Keratinocyte (primary cell): ENCODE data around the gene FDXR. TPM values are rescaled to one million over a fixed set of nuclear protein-coding genes. Genes with fewer than 3 reads are reported as not detected.

ENCODE experiments used
- DNase-seq: peaks from one replicate; pipeline ENCODE4 v3.0.0-alpha.2; 2011; ENCODE audit warnings: low read depth, missing footprints, low spot score
- FAIRE-seq: peaks from 2 replicates; lab custom pipeline; 2011; peaks lifted over from hg19 to GRCh38; lab: Jason Lieb, UNC
- H2AFZ ChIP-seq: 2 replicates; pipeline ENCODE4 v1.6.0; 2012; ENCODE audit warnings: low read length, control low read depth, inconsistent platforms; ENCODE audit not compliant: control insufficient read depth
- H3K27ac ChIP-seq: 2 replicates; pipeline ENCODE4 v1.5.1; 2011; ENCODE audit warnings: low read length; ENCODE audit not compliant: control insufficient read depth, insufficient read depth
- H3K27me3 ChIP-seq: 3 replicates; pipeline ENCODE4 v1.6.0; 2011; ENCODE audit warnings: low read length; ENCODE audit not compliant: control insufficient read depth, insufficient read depth; ENCODE audit errors: extremely low read depth
- H3K36me3 ChIP-seq, 2 experiments: 2 replicates in 1 of 2; 3 replicates in 1 of 2; pipeline ENCODE4 v1.5.1; 2011; ENCODE audit warnings: low read length in 2 of 2, mild to moderate bottlenecking in 1 of 2; ENCODE audit not compliant: control insufficient read depth in 2 of 2, insufficient read depth in 2 of 2; ENCODE audit errors: extremely low read depth in 1 of 2
- H3K4me1 ChIP-seq: 3 replicates; pipeline ENCODE4 v1.5.1; 2011; ENCODE audit warnings: low read length; ENCODE audit not compliant: control insufficient read depth, insufficient read depth; ENCODE audit errors: extremely low read depth
- H3K4me2 ChIP-seq: 3 replicates; pipeline ENCODE4 v1.6.0; 2011; ENCODE audit warnings: low read depth, low read length; ENCODE audit not compliant: control insufficient read depth, insufficient read depth; ENCODE audit errors: extremely low read depth
- H3K4me3 ChIP-seq, 3 experiments: fragments of 200-600 bp in 1 of 3; sonication (generic) in 1 of 3; 2 replicates in 2 of 3; 3 replicates in 1 of 3; pipeline ENCODE4 v1.5.1; 2011 to 2016; ENCODE audit warnings: low read length in 3 of 3, mild to moderate bottlenecking in 3 of 3, control low read depth in 2 of 3, inconsistent platforms in 1 of 3, low read depth in 1 of 3, mixed read lengths in 1 of 3, mixed run types in 1 of 3, moderate library complexity in 1 of 3; ENCODE audit not compliant: control insufficient read depth in 2 of 3, insufficient read depth in 2 of 3; ENCODE audit errors: extremely low read depth in 1 of 3
- H3K79me2 ChIP-seq: 2 replicates; pipeline ENCODE4 v1.6.0; 2012; ENCODE audit warnings: low read length; ENCODE audit not compliant: control insufficient read depth, insufficient read depth
- H3K9ac ChIP-seq: 3 replicates; pipeline ENCODE4 v1.6.0; 2011; ENCODE audit warnings: low read length; ENCODE audit not compliant: control insufficient read depth, insufficient read depth; ENCODE audit errors: extremely low read depth
- H3K9me1 ChIP-seq: 3 replicates; pipeline ENCODE4 v1.6.0; 2011; ENCODE audit warnings: low read length; ENCODE audit not compliant: control insufficient read depth, insufficient read depth; ENCODE audit errors: extremely low read depth
- H3K9me3 ChIP-seq: 2 replicates; pipeline ENCODE4 v1.5.1; 2012; ENCODE audit warnings: low read depth, low read length; ENCODE audit not compliant: control insufficient read depth
- H4K20me1 ChIP-seq: 3 replicates; pipeline ENCODE4 v1.6.0; 2011; ENCODE audit warnings: low read length; ENCODE audit not compliant: control insufficient read depth, insufficient read depth; ENCODE audit errors: extremely low read depth
- EZH2 ChIP-seq: IDR thresholded peaks from one replicate; pipeline ENCODE4 v1.6.1; 2012; ENCODE audit warnings: inconsistent platforms, mild to moderate bottlenecking, low read length, moderate library complexity
- dilution Hi-C: fragments of 300-500 bp; cut with MboI; formaldehyde crosslinking; loops from one replicate; pipeline ENCODE4 v1.7.0; 2020; ENCODE audit warnings: low sequenced_read_pairs; ENCODE audit not compliant: extremely low pct_ligation_motif_present
- polyA plus RNA-seq, 5 experiments: library from polyadenylated mRNA; depleted of rRNA in 3 of 5; stranded (reverse) in 3 of 5; stranded (forward) in 1 of 5; unstranded in 1 of 5; fragments of >200 nt; gene quantifications; 1 replicate in 1 of 5; 2 replicates in 3 of 5; 3 replicates in 1 of 5; pipeline versions ENCODE4 v1.2.1 to v1.2.3, GENCODE V29; 2011 to 2012; ENCODE audit warnings: missing spikeins in 2 of 5, low read depth in 1 of 5, low replicate concordance in 1 of 5
- TF ChIP-seq, protein P1 (sequence below), 3 experiments: IDR thresholded peaks in 1 of 3; conservative IDR thresholded peaks in 1 of 3; optimal IDR thresholded peaks in 1 of 3; 2 replicates in 2 of 3; 3 replicates in 1 of 3; pipeline versions ENCODE3 to v1.5.1; 2011; ENCODE audit warnings: low read length in 3 of 3, mild to moderate bottlenecking in 3 of 3, moderate library complexity in 2 of 3, control low read depth in 1 of 3, inconsistent platforms in 1 of 3; ENCODE audit not compliant: insufficient read depth in 2 of 3; ENCODE audit errors: extremely low read depth in 1 of 3

The FDXR gene
- polyA plus RNA-seq, 1 donor (not counting 4 experiments of a cell fraction or from before 2014, with no cell fraction given): 12.0 TPM

- no peaks in the 10 kb centered on the region for H3K9me1 ChIP-seq
- H3K4me3 ChIP-seq: no peak overlapping the region
- H3K27ac ChIP-seq: no peak overlapping the region
- no peak for DNase-seq
- TF ChIP-seq EZH2: no peak
- TF ChIP-seq, protein P1, sequence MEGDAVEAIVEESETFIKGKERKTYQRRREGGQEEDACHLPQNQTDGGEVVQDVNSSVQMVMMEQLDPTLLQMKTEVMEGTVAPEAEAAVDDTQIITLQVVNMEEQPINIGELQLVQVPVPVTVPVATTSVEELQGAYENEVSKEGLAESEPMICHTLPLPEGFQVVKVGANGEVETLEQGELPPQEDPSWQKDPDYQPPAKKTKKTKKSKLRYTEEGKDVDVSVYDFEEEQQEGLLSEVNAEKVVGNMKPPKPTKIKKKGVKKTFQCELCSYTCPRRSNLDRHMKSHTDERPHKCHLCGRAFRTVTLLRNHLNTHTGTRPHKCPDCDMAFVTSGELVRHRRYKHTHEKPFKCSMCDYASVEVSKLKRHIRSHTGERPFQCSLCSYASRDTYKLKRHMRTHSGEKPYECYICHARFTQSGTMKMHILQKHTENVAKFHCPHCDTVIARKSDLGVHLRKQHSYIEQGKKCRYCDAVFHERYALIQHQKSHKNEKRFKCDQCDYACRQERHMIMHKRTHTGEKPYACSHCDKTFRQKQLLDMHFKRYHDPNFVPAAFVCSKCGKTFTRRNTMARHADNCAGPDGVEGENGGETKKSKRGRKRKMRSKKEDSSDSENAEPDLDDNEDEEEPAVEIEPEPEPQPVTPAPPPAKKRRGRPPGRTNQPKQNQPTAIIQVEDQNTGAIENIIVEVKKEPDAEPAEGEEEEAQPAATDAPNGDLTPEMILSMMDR (optimal IDR thresholded peaks at IDR 0.05 in 1 of 3, IDR thresholded peaks at IDR 0.05 in 1 of 3, conservative IDR thresholded peaks at IDR 0.05 in 1 of 3; ENCODE audit: extremely low read depth in 1 of 3, insufficient read depth in 2 of 3, low read length in 3 of 3): no peak
- peaks cover 4 to 16% of the 10 kb centered on the region in 2 experiments for H3K36me3 ChIP-seq
- H3K9me3 ChIP-seq: no peaks in the 10 kb centered on the region
- no peak overlapping the region for H3K9ac ChIP-seq
- dilution Hi-C loops: no loop called here
- no peaks in the 10 kb centered on the region for H3K4me1 ChIP-seq
- H3K27me3 ChIP-seq: no peaks in the 10 kb centered on the region
- H4K20me1 ChIP-seq: no peaks in the 10 kb centered on the region
- no peak overlapping the region for H3K4me2 ChIP-seq
- H2AFZ ChIP-seq: no peak overlapping the region
- no peaks in the 10 kb centered on the region for H3K79me2 ChIP-seq
- FAIRE-seq: no peak
These were observed 57.7 kb downstream of the FDXR start for GRCh38 chr17:74815067-74815466.

GRCh38 chr17:74814453-74814852, 58.3 kb downstream of the FDXR start:
- no peak for TF ChIP-seq EZH2
- TF ChIP-seq, protein P1 (optimal IDR thresholded peaks at IDR 0.05 in 1 of 3, IDR thresholded peaks at IDR 0.05 in 1 of 3, conservative IDR thresholded peaks at IDR 0.05 in 1 of 3; ENCODE audit: extremely low read depth in 1 of 3, insufficient read depth in 2 of 3, low read length in 3 of 3): peak in 1 of 3 experiments; percentile 45
- Histone ChIP-seq H3K9ac (no peak overlapping the region), H4K20me1 (no peaks in the 10 kb centered on the region), H3K79me2 (no peaks in the 10 kb centered on the region), H2AFZ (no peak overlapping the region), H3K27me3 (no peaks in the 10 kb centered on the region), H3K36me3 (peaks cover 4 to 16% of the 10 kb centered on the region in 2 experiments), H3K9me3 (no peaks in the 10 kb centered on the region), H3K4me1 (no peaks in the 10 kb centered on the region), H3K4me2 (no peak overlapping the region), H3K4me3 (no peak overlapping the region), H3K9me1 (no peaks in the 10 kb centered on the region), H3K27ac (no peak overlapping the region)
- no peak for DNase-seq
- dilution Hi-C loops: no loop called here
- FAIRE-seq: no peak

Other genes with a start within 250 kb of the FDXR start
- gene CD300E, start 249.3 kb downstream of the FDXR start, polyA plus RNA-seq: not detected in 3 replicates
- gene CD300LF, start 160.1 kb downstream of the FDXR start, polyA plus RNA-seq: not detected in 3 replicates
- gene RAB37, start 135.7 kb downstream of the FDXR start, polyA plus RNA-seq: 0.03 to 0.09 TPM (median 0.05 TPM) in 3 replicates
- gene NHERF1, start 124.4 kb downstream of the FDXR start, polyA plus RNA-seq: 30.6 to 48.8 TPM (median 45.6 TPM) in 3 replicates
- gene NAT9, start 96.6 kb downstream of the FDXR start, polyA plus RNA-seq: 34.6 to 49.8 TPM (median 36.9 TPM) in 3 replicates
- not detected in 3 replicates for gene GRIN2C, start 13.1 kb downstream of the FDXR start, polyA plus RNA-seq
- 0.07 to 0.57 TPM in 2 of 3 replicates, not detected in the other for gene FADS6, start 20.6 kb upstream of the FDXR start, polyA plus RNA-seq
- gene USH1G, start 50.3 kb upstream of the FDXR start, polyA plus RNA-seq: 0.03 to 1.3 TPM (median 0.34 TPM) in 3 replicates
- gene OTOP2, start 51.3 kb upstream of the FDXR start, polyA plus RNA-seq: 0.08 TPM in 1 of 3 replicates, not detected in the others
- 0.03 to 0.05 TPM in 2 of 3 replicates, not detected in the other for gene OTOP3, start 62.9 kb upstream of the FDXR start, polyA plus RNA-seq
- gene HID1, start 99.8 kb upstream of the FDXR start, polyA plus RNA-seq: 0.19 to 1.0 TPM (median 0.33 TPM) in 3 replicates
- gene CDR2L, start 114.6 kb upstream of the FDXR start, polyA plus RNA-seq: 7.1 to 16.0 TPM (median 9.3 TPM) in 3 replicates
- gene MRPL58, start 139.7 kb upstream of the FDXR start, polyA plus RNA-seq: 43.3 to 61.1 TPM (median 53.6 TPM) in 3 replicates
- gene ATP5PD, start 174.0 kb upstream of the FDXR start, polyA plus RNA-seq: 240 to 406 TPM (median 276 TPM) in 3 replicates
- 20.7 to 22.8 TPM (median 21.2 TPM) in 3 replicates for gene KCTD2, start 174.2 kb upstream of the FDXR start, polyA plus RNA-seq
- 3.5 to 5.4 TPM (median 4.0 TPM) in 3 replicates for gene SLC16A5, start 215.0 kb upstream of the FDXR start, polyA plus RNA-seq
- 3.2 to 6.0 TPM (median 4.2 TPM) in 3 replicates for gene ARMC7, start 237.0 kb upstream of the FDXR start, polyA plus RNA-seq